Psoas muscle (tissue), 8 donors: ENCODE data around the gene ALG13. TPM values are rescaled to one million over a fixed set of nuclear protein-coding genes. Genes with fewer than 3 reads are reported as not detected.

Experiments
- ATAC-seq, 4 donors: fragments of 200-7000 bp; cut with Tn5 transposase; one replicate each; pipeline ENCODE4 v1.9.1; 2020; ENCODE audit warnings: moderate library complexity in 3 of 4, mild to moderate bottlenecking in 2 of 4
- DNase-seq, 2 donors: peaks; one replicate each; pipeline ENCODE4 v3.0.0-alpha.2; 2020
- H3K27ac ChIP-seq: fragments of 200-600 bp; one replicate; pipeline ENCODE4 v1.8.0; 2022
- H3K27me3 ChIP-seq, 3 donors: fragments of 200-600 bp in 1 of 3; one replicate each; pipeline versions ENCODE4 v1.6.1 to v1.8.0; 2013 to 2022; ENCODE audit warnings: low read length in 2 of 3, mild to moderate bottlenecking in 2 of 3, moderate library complexity in 1 of 3; ENCODE audit not compliant: insufficient read depth in 3 of 3
- H3K36me3 ChIP-seq, 2 donors: fragments of 200-600 bp in 1 of 2; one replicate each; pipeline versions ENCODE4 v1.6.1 to v1.8.0; 2013 to 2022; ENCODE audit warnings: low read depth in 1 of 2, mild to moderate bottlenecking in 1 of 2, moderate library complexity in 1 of 2; ENCODE audit not compliant: insufficient read depth in 1 of 2
- H3K4me1 ChIP-seq: fragments of 200-600 bp; one replicate; pipeline ENCODE4 v1.8.0; 2022
- H3K4me3 ChIP-seq: fragments of 200-600 bp; one replicate; pipeline ENCODE4 v1.8.0; 2022; ENCODE audit warnings: mild to moderate bottlenecking
- H3K9me3 ChIP-seq: fragments of 200-600 bp; one replicate; pipeline ENCODE4 v1.8.0; 2022
- WGBS, 3 donors: extraction: QIAGEN DNeasy Blood & Tissue Kit; methylation state at CpG; one replicate each; pipeline versions ENCODE4 v1.1.6 to v1.1.7; 2013; 5-methylcytosine and 5-hydroxymethylcytosine counted together
- intact Hi-C, 2 donors: fragments of 100-400 bp; cut with DNase I; formaldehyde crosslinking; loops; one replicate each; pipeline versions ENCODE4 v1.11.0 to v1.14.2; 2022
- polyA plus RNA-seq, 3 donors: library from polyadenylated mRNA; stranded (reverse); fragments of 200-250 nt; gene quantifications; one replicate each; pipeline ENCODE4 v1.2.3, GENCODE V29; 2013
- total RNA-seq, 4 donors: library from RNA; stranded (reverse); fragmentation: NEBNext Ultra II Directional in 2 of 4; extraction: Animal tissue kit (Norgen Biotek cat#: 25700) in 2 of 4; gene quantifications; one replicate each; pipeline versions ENCODE4 v1.2.1 to v1.2.4, GENCODE V29; 2021 to 2023
- TF ChIP-seq, protein P1 (sequence below): fragments of 200-600 bp; IDR thresholded peaks from one replicate; pipeline ENCODE4 v1.8.0; 2022; ENCODE audit warnings: antibody characterized with exemption
- donor health status: healthy with polysubstance abuse.
- donor health status: DM: no; HTN: no; CAD: no; lungs with moderate emphysema.
- donor health status: Bipolar disorder and iron deficiency.
- donor health status: healthy.
- donor health status: DM: yes; HTN: yes; CAD: no.
- donor health status: DM: no; HTN: no; CAD: no.
- donor health status: DM: no; HTN: no; CAD: no.
- donor health status: DM: yes; HTN: yes; CAD: no.

The ALG13 gene
- total and polyA plus RNA-seq, 7 donors = 11.2 to 20.0 (median 16.8) TPM

DNA sequence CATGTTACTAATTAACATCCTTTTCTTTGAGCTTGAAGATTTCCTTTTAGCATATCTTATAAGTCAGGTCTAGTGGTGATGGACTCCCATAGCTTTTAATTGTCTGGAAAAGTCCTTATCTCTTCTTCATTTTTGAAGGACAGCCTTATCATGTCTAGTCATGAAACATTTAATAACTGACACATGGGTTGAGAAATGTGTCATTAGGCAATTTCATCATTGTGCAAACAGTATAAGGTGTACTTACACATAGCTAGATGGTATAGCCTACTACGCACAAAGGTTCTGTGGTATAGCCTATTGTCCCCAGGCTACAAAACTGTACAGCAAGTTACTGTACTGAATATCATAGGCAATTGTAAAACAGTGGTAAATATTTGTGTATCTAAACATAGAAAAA lies 34.5 kb upstream of the ALG13 start:
- Histone ChIP-seq H3K27ac (no peak overlapping the region), H3K36me3 (no peaks in the 10 kb centered on the region), H3K4me1 (no peaks in the 10 kb centered on the region), H3K27me3 (peaks cover 0 to 24% (median 0%) of the 10 kb centered on the region in 3 donors), H3K9me3 (no peaks in the 10 kb centered on the region), H3K4me3 (no peak overlapping the region)
- no peak for ATAC-seq
- no peak for DNase-seq
- intact Hi-C loops = no loop called here
- WGBS, 3 donors = 98 to 100% (median 98%) methylated on average over 1 of the region's 1 CpG
- TF ChIP-seq, protein P1, sequence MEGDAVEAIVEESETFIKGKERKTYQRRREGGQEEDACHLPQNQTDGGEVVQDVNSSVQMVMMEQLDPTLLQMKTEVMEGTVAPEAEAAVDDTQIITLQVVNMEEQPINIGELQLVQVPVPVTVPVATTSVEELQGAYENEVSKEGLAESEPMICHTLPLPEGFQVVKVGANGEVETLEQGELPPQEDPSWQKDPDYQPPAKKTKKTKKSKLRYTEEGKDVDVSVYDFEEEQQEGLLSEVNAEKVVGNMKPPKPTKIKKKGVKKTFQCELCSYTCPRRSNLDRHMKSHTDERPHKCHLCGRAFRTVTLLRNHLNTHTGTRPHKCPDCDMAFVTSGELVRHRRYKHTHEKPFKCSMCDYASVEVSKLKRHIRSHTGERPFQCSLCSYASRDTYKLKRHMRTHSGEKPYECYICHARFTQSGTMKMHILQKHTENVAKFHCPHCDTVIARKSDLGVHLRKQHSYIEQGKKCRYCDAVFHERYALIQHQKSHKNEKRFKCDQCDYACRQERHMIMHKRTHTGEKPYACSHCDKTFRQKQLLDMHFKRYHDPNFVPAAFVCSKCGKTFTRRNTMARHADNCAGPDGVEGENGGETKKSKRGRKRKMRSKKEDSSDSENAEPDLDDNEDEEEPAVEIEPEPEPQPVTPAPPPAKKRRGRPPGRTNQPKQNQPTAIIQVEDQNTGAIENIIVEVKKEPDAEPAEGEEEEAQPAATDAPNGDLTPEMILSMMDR = no peak

DNA sequence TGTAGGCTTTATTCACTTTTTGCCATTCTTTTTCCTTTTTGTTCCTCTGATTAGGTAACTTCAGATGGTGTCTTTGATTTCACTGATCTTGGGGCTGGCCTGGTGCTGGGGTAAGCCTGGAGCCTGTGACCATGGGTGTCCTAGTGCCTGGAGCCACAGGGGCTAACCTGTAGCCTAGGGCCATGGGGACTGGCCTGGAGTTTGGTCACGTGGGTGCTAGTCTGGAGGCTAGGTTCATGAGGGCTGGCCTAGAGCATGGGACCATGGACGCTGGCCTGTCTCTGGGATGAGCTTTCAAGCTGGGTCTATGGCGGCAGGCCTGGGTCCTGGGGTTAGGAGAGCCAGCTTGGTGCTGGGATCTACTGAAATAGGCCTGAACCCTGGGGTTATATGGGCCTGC lies 32.2 kb upstream of the ALG13 start:
- Histone ChIP-seq H3K27ac (no peak overlapping the region), H3K27me3 (peaks cover 0 to 31% (median 0%) of the 10 kb centered on the region in 3 donors), H3K4me1 (no peaks in the 10 kb centered on the region), H3K9me3 (no peaks in the 10 kb centered on the region), H3K36me3 (no peaks in the 10 kb centered on the region), H3K4me3 (no peak overlapping the region)
- TF ChIP-seq, protein P1 = no peak
- ATAC-seq = no peak
- DNase-seq = no peak
- intact Hi-C loops = no loop called here
- WGBS, 3 donors = 96 to 100% (median 96%) methylated on average over 3 of the region's 3 CpGs

DNA sequence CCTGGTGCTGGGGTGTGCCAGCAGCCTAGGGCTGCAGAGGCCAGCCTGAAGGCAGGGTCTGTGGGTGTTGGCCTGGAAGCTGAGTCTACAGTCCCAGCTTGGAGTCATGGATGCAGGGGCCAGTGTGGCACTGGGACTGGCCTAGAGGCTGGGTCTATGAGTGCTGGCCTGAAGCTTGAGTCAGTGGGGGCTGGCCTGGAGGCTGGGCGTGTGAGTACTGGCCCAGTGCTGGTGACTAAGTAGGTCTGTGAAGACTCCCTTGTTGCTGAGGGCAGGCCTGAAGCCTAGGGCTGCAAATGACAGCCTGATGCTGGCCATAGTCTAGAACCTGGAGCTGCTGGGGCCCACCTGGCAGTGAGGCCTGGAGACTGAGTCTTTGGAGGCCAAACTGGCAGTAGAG lies 31.3 kb upstream of the ALG13 start:
- no peaks in the 10 kb centered on the region for H3K4me1 ChIP-seq
- DNase-seq = no peak
- WGBS, 3 donors = 77 to 93% (median 88%) methylated on average over 1 of the region's 1 CpG

DNA sequence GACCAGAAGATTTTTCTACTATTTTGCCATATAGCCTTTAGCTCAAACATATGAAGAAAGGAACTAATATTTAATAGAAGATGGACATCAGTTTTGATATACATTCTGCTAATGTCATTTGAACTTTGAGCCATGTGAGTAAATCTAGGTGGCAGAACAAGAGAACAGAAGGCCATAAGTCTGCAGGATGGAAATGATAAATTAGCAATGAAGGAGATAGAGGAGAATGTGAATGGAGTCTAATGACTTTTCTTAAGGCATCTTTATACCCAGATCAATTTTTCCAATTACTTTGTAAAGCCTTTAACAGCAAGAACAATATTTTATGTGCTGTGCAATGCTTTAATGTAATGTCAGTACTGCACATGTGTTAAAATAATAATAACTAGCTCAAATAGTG lies 30.1 kb upstream of the ALG13 start:
- intact Hi-C loops = no loop called here

More for the DNA sequence above, 31.3 kb upstream of the ALG13 start:
- Histone ChIP-seq H3K36me3 (no peaks in the 10 kb centered on the region), H3K9me3 (no peaks in the 10 kb centered on the region), H3K27ac (no peak overlapping the region), H3K27me3 (peaks cover 0 to 31% (median 0%) of the 10 kb centered on the region in 3 donors), H3K4me3 (no peak overlapping the region)
- intact Hi-C loops = no loop called here
- TF ChIP-seq, protein P1 = no peak
- ATAC-seq = no peak

DNA sequence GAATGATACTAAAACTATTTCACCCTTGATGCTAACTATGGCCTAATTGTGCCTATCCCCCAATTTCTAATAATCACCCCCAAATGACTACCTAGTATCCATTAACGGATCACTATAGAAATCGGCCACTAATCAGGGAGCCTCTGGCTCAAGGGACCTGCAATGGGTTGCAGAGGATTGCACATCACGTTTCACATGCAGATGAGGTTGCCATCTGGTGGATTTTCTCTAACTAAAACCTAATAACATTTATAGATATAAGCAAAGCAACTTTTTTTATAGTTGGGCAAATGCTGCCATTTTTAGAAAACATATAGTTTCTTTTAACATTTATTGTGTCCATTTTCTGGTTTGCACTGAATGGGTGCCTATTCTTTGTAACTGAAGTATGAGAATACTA lies 28.3 kb upstream of the ALG13 start:
- WGBS, 3 donors = 31 to 39% (median 32%) methylated on average over 3 of the region's 3 CpGs
- Histone ChIP-seq H3K4me3 (no peak overlapping the region), H3K27ac (no peak overlapping the region), H3K27me3 (peaks cover 0 to 31% (median 0%) of the 10 kb centered on the region in 3 donors), H3K36me3 (no peaks in the 10 kb centered on the region), H3K9me3 (no peaks in the 10 kb centered on the region), H3K4me1 (no peaks in the 10 kb centered on the region)
- DNase-seq = no peak
- intact Hi-C loops = no loop called here
- TF ChIP-seq, protein P1 = no peak
- ATAC-seq = no peak

More for the DNA sequence above, 30.1 kb upstream of the ALG13 start:
- peaks cover 0 to 31% (median 0%) of the 10 kb centered on the region in 3 donors for H3K27me3 ChIP-seq
- DNase-seq = no peak
- H3K4me3 ChIP-seq = no peak overlapping the region
- no peaks in the 10 kb centered on the region for H3K36me3 ChIP-seq
- H3K27ac ChIP-seq = no peak overlapping the region
- ATAC-seq = no peak
- TF ChIP-seq, protein P1 = no peak
- H3K9me3 ChIP-seq = no peaks in the 10 kb centered on the region
- no peaks in the 10 kb centered on the region for H3K4me1 ChIP-seq
